GM04504 (cell line): ENCODE measurements around the gene CFAP43.
A peak's percentile ranks its signal among the peaks of the same experiment; 100 is the strongest.

Experiments
- DNase-seq: peaks from one replicate; pipeline ENCODE4 v3.0.0-alpha.2; 2012; ENCODE audit warnings: low read depth

Gene CFAP43

GRCh38 chr10:104231784-104232612 is at the start of gene CFAP43:
TSS of gene CFAP43 (minus strand) at chr10:104232364. CDS start at chr10:104232246, 118 bp downstream.
- DNase-seq, result peak; percentile 89

- DNase-seq, result no peak
Observed at GRCh38 chr10:104281694-104282093, 49.5 kb upstream of the CFAP43 start.

- DNase-seq, result no peak
Observed at GRCh38 chr10:104279550-104280259, 47.5 kb upstream of the CFAP43 start.

- DNase-seq, result no peak
Observed at GRCh38 chr10:104277785-104278184, 45.6 kb upstream of the CFAP43 start.

GRCh38 chr10:104276192-104276591 is 44.0 kb upstream of the CFAP43 start:
- no peak for DNase-seq

- DNase-seq, result no peak
Observed at GRCh38 chr10:104274762-104275721, 42.9 kb upstream of the CFAP43 start.

GRCh38 chr10:104273899-104274575 is 41.9 kb upstream of the CFAP43 start:
- no peak for DNase-seq

- no peak for DNase-seq
Observed at GRCh38 chr10:104273286-104273685, 41.1 kb upstream of the CFAP43 start.

- DNase-seq, result peak; percentile 67
Observed at GRCh38 chr10:104268713-104269645, 36.8 kb upstream of the CFAP43 start, which contains the start of gene GSTO2. TSS of gene GSTO2 (plus strand) at chr10:104269184. CDS start at chr10:104274916, 5,732 bp downstream.

- no peak for DNase-seq
Observed at GRCh38 chr10:104268405-104268712, 36.2 kb upstream of the CFAP43 start.

- no peak for DNase-seq
Observed at GRCh38 chr10:104267721-104268404, 35.7 kb upstream of the CFAP43 start.

GRCh38 chr10:104264783-104265182 is 32.6 kb upstream of the CFAP43 start:
- DNase-seq, result no peak

GRCh38 chr10:104262055-104262454 is 29.9 kb upstream of the CFAP43 start:
- DNase-seq, result no peak

GRCh38 chr10:104260775-104261115 is 28.6 kb upstream of the CFAP43 start:
- no peak for DNase-seq

- no peak for DNase-seq
Observed at GRCh38 chr10:104259999-104260774, 28.0 kb upstream of the CFAP43 start.

- no peak for DNase-seq
Observed at GRCh38 chr10:104259456-104259855, 27.3 kb upstream of the CFAP43 start.

GRCh38 chr10:104258209-104258608 is 26.0 kb upstream of the CFAP43 start:
- DNase-seq, result no peak

GRCh38 chr10:104257235-104257634 is 25.1 kb upstream of the CFAP43 start:
- no peak for DNase-seq

GRCh38 chr10:104256335-104256961 is 24.3 kb upstream of the CFAP43 start:
- no peak for DNase-seq
